NCI-H1048 (cell line): ENCODE data around the gene SQOR.

Source experiments
- DNase-seq: peaks from one replicate; lab custom pipeline; 2025; lab: John Stamatoyannopoulos, UW

Gene SQOR

DNA sequence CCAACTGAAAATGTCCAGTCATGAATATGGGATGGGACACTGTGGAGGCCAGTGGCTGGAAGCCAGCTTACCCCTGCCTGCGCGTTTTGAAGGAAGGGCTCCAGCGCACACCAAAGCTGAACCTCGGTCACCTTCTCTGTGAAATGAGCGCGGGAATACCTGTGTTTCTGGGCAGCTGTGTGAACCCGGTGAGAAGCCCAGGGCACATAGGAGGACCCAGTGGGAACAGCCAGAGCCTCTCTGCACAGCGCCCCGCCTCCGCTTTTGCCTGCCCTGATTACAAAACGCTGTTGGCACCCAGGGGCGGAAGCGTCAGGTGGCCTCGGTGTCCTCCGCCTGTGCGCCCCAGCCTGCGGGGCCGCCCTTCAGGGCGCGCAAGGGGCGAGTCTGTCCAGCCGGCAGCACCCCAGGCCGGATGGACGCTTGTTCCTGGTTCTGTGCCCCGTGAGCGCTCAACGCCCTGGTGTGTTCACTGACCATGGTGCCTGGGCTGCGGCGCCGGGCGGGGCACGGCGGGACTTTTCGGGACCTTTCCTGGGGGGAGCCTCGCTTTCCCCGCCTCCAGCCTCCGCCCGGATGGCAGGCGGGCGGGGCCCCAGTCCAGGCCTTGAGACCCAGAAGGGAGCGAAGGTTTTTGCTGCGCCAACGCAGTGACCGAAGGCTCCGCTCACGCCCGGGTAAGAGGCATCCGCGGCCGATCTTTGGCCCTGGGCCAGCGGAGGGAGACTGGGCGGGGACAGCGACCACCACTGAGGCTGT, at the start of gene SQOR:
Gene SQOR (plus strand): TSS at position 598 of the 759 bp plus-strand sequence. CDS start 23,895 bp downstream, outside the sequence.
- no peak for DNase-seq

DNA sequence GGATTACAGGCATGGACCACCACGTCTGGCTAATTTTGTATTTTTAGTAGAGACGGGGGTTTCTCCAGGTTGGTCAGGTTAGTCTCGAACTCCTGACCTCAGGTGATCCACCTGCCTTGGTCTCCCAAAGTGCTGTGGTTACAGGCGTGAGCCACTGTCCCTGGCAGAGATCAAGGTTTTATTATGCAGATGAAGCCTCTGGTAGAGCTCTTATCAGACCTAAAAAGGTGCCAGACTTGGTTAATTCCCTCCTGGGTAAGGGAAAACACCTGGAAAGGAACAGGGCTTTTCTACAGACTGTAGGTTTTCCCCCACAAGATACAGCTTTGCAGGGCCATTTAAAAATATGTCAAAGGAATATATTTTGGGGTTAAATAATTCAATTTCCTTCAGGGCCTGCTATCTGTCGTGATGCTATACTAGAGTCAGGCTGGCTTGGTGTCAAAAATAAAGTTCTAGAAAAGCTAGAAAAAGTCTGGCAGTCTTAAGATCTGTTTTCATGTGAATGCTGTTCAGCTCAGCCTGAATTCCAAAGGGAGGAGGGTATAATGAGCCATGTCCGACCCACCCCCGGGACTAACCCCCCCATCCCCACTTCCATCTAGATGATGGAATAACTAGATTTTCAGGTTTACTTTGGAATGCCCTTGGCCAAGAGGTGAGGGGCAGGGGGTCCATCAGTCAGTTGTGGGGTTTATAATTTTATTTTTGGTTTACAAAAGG, 49.6 kb upstream of the SQOR start:
- DNase-seq: no peak

DNA sequence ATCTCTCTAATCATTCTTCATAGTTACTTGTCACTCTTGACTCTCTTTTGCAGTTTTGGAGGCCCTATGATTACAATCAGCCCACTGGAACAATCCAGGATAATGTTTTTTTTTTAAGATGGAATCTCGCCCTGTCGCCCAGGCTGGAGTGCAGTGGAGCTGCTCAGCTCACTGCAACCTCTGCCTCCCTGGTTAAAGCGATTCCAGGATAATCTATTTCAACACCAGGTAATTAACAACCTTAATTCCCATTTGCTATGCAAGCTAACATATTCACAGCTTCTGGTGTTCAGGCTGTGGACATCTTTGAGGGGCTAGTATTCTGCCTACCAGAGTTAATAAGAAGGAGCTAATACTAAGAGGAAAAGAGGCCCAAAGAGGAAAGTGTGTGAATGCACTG, 48.7 kb upstream of the SQOR start:
- DNase-seq: no peak

DNA sequence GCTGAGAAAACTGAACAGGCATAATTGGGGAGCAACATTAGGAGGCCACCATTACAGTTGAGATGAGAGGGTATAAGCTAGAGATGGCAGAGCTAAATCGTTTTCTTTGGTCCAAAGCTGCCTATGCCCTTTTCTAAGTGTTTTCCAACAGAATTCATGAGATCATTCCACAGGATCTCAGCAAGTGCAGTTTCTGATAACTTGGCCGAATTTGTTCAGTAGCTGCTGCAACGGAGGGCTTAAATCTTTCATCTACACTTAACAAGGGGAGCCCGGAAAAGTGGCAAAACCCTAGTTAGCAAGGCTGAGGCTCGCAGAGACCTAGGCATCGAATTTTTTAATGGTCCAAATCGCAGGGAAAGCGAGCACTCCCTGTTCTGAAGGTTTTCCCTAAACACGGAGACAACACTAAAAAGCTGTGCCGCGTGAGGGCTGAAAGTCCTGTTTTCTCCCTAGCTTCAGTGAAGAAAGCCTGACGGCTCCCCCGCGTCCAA, 48.2 kb upstream of the SQOR start:
- DNase-seq: no peak

DNA sequence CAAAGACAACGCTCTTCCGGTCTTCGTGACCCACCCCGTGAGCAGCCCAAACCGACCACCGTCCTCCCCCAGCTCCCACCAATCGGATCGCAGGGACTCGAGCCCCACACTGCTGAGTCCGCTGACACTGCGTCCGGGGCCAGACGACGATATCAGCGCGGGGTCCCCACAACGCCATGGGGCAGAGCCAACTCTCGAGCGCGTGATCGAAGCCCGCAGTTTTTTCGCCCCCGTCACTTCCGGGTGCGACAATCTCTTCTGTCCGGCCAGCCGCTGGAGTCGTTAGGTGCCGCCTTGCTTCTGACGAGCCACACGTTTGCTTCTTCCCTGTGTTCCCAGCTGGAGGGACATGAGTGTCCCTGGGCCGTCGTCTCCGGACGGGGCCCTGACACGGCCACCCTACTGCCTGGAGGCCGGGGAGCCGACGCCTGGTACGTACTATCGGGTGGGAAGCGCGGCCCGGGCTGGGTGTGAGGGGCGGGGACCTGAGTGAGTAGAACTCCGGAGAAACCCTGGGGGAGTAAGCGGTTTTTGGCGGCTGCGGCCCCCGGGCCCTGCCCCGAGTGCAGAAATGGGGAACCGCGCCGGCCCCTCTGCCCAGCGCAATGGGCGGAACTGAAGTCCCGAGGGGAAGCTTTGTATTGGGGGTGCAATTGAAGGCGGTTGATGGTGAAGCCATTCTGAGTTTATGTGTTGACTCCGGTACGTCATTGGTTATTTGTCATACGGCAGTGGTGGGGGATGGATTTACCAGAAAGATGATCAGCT, 47.5 kb upstream of the SQOR start, which contains the start of gene BLOC1S6:
Gene BLOC1S6 (plus strand): TSS at position 285 of the 768 bp plus-strand sequence. CDS start 65 bp downstream, at position 350.
- DNase-seq: peak; percentile 77

DNA sequence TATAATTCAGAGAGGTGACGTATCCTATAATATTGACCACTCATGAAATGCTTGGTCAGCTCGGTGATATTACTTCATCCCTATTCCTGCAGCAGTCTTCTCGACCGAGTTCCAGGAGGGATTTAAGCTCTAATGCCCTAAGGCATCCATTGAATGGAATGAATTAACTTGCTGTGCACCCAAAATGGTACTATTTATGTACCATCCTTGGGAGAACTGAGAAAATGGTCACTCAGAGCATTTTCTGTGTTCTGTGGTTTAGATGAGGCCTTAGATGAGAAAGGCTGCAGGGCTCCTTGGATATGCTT, 47.0 kb upstream of the SQOR start:
- no peak for DNase-seq

DNA sequence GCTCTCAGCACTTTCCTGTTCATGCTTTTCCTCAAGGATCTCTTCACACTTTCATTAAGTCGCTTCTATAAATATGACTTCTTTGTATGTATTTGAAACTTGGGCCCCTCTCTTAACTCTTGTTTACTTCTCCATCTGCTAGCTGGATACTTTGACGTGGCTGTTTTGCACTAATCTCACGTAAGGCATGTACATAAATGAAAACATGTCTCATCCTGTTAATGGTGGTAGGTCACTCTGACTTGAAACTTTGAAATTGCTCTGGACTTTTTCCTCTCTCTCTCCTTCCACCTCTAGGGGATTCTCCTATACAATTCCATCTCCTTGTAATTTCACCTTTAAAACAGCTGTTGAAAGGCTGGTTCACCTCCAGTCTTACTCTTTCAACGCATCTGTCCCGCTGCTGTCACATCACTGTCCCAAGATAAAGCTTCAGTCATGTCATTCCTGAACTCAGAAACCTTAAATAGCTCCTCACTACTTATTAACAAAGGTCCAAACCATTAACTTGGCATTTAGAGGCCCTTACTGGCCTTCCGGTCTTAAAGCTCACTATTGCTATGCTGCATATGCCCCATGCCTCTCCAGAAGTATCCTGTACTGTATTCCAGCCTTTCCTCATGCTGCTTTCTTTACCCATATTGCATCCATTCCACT, 46.5 kb upstream of the SQOR start:
- no peak for DNase-seq

DNA sequence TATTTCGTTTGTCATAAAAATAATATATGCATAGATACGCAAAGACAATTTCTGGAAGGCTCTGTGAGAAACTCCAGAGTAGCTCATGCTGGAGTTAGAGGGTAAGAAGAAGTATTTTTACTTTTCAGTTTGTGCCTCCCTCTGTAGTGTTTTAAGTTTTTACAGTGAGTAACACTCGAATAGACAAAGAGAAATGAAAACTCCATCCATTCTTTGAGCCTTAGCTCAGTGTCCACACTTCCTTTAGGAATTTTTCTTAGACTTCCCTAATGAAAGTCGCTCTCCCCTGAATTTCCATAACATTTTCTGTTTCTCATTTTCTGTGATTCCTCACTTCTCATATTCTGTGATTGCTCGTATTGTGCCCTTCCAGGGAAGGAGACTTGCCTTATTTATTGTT, 45.6 kb upstream of the SQOR start:
- no peak for DNase-seq

DNA sequence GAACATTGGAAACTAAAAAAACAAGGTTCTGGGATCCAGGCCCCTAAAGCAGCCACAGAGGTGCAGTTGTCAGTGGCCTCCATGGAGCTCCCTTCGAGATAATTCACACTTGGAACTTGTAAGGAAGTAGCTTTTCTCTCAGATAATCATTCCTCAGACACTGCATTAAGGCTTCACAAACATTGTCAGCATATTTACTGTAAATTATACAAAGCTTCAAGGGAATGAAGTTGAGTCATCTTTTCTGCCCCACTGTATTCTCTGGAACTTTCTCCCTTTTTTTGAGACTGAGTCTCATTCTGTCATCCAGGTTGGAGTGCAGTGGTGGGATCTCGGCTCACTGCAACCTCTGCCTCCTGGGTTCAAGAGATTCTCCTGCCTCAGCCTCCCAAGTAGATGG, 40.5 kb upstream of the SQOR start:
- DNase-seq: no peak

DNA sequence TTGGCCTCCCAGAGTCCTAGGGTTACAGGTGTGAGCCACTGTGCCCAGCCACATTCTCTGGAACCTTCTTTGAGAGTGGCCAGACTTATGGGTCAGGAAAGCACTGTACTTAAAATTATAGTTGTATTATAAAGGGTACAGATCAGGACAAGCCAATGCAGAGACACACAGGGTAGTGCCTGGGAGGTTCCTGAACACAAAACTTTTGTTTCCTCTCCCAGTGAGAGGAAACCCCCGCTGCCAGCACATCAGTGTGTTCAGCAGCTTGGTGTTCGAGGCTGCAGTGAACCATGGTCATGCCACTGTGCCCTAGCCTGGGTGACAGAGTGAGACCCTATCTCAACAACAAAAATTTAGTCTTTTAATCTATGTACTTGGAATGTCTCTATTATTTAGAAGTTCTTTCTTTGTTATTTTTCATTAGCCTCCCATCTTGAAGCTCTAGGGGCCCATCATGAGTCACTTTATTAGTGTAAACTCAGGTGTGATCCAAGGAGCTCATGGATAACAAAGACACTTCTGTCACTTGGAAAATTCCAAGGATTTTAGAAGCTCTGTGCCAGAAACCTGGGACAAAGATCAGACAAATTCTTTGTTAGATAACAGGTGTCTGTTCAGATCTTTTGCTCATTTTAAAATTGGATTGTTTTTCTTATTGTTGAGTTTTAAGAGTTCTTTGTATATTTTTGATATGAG, 39.8 kb upstream of the SQOR start:
- no peak for DNase-seq

DNA sequence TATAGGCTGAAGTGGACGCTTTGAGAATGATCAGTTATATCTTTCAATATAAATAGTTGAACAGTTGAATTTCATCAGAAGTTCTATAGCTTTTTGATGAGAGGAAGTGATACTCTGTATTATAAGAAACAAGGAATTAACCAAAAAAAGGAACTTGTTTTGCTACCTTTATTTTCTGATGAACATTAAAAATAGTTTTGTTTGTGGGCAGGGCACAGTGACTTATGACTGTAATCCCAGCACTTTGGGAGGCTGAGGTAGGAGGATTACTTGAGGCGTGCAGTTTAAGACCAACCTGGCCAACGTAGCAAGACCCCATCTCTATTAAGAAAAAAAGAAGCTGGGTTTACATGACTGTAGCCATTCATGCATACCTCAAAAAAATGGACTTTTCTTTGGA, 30.9 kb upstream of the SQOR start:
- DNase-seq: no peak

DNA sequence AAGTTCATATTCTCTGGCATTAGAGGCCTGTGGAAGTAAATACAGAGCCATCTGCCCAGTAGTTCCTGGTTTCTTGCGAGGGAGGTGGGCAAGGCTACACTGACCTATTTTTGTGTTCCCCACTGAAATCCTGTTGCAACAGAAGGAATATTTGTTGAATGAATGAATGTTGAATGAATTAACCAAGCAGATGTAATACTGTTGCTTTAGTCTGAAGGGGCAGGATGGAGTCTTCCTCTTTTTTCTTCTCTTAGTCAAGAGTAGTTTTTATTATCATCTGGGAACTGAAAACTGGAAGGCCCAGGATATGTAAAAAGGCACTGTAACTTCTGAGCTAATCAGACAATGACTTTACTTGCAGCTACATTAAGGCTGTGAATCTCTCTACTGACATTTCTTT, 30.5 kb upstream of the SQOR start:
- DNase-seq: no peak

DNA sequence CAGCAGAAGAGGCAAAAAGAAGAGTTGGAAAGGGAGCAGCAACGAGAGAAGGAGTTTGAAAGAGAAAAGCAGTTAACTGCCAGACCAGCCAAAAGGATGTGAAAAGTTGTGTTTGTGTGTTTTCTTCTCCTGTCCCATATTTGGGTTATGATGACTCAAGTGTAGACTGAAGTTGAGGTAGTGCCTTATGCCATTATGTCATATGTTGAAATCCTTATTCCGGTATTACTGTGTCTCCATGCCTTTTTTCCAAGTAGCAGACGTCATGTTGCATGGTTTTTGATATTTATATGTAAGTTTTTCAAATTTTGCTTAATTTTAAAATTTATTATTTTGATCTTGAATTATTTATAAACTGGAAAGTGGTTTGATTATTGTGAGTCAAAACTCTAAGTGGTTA, 28.4 kb upstream of the SQOR start:
- no peak for DNase-seq

DNA sequence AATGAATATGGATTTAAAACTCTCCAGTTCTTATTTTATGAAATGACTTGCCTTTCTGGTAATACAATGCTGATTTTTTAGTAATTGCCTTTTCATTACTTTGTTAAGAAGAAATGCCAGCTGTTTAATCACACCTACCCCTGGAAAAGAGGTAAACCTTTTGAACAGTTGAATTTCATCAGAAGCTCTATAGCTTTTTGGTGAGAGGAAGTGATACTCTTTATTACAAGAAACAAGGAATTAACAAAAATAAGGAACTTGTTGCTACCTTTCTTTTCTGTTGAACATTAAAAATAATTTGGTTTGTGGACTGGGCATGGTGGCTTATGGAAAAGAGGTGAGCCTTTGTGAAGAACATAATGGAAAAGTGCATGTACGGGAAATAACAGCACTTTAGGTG, 28.0 kb upstream of the SQOR start:
- DNase-seq: no peak

DNA sequence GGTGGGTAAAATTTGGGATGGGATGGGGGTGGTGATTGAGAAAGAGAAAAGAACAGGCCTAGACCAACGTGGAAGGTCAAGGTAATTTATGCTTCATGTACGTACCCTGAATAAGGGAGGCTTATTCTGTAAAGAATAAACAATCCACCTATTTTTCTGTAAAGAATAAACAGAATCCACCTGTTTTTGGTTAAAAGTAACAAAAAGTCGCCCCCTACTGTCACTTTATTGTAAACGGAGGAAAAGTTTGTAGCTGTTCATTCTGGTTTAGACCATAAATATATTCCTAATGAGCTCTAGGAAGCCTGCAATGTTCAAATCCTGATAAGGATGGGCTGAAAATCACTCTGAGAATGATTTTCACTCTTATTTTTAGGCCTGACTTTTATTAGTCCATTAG, 23.5 kb upstream of the SQOR start:
- DNase-seq: no peak

DNA sequence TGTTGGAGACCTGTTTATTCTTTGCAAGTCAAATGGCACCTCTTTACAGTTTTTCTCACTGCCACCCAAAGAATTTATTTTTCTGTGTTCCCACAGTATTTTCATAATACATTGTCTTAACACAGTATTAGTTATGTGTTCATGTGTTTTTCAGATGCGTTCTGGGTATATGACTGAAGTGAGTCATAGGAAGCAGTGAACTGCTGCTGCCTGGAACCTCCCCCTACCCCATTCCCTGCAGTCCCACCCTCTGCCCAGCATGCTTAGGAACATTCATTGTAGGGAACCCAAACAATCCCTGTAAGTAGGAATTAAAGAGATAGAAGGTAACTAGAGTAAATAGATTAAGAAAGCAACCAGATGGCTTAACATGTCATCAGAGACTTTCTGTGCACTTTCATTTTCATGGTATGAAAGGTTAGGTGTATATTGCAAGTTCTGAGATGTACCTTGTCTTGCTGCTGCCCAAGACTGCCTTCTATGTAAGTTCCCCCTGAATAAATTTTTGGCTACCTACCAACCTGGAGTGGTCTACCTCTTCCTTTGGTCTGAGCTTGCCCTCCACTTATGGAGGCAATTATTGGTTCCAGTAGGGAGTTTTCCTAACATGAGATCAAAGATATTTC, 21.9 kb upstream of the SQOR start:
- DNase-seq: no peak

DNA sequence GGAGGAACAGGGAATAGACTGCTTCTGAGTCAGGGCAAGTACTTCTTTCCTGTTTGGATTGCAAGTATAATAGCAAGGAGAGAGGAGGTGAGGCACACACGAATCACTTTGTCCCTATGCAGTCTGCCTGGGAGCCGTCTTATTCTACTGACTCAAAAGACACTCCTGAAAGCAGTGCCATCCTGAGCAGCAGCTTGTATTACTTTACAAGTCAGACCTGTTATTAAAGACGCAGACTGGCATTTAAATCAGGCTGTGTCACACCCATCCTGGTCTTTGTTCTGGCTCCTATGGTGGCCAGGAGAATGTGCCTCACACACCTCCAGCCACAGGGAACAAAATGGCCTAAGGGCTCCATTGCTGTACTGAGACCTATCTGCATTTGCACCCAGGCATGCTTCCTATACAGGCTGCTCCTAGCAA, 17.9 kb upstream of the SQOR start:
- DNase-seq: no peak

DNA sequence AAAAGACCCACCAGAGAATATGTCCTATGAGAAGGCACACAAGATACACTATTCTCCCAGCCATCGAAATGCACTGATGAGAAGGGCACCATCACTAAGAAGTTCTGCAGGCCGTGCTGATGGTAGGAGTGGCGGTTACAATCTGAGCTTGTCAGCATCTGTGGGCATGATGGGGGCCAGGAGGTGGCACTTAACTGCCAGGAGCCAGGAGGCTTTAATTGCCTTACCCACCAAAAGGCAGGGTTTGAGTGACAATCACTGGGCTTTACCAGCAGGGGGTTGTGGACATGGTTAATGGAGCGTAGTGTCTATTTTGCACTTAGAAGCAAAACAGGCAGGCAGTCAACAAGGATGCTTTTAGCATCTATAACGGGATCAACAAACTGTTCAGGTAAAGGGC, 16.0 kb upstream of the SQOR start:
- DNase-seq: no peak

DNA sequence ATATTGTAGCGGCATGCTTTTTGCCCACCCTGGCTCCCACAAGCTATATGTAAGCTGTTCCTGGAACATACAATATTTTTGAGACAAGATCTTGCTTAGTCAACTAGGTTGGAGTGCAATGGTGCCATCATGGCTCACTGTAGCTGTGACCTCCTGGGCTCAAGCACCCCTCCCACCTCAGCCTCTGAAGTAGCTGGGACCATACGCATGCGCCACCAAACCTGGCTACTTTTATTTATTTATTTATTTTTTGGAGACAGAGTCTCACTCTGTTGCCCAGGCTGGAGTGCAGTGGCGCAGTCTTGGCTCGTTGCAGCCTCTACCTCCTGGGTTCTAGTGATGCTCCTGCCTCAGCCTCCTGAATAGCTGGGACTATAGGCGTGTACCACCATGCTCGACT, 6.7 kb upstream of the SQOR start:
- DNase-seq: no peak

DNA sequence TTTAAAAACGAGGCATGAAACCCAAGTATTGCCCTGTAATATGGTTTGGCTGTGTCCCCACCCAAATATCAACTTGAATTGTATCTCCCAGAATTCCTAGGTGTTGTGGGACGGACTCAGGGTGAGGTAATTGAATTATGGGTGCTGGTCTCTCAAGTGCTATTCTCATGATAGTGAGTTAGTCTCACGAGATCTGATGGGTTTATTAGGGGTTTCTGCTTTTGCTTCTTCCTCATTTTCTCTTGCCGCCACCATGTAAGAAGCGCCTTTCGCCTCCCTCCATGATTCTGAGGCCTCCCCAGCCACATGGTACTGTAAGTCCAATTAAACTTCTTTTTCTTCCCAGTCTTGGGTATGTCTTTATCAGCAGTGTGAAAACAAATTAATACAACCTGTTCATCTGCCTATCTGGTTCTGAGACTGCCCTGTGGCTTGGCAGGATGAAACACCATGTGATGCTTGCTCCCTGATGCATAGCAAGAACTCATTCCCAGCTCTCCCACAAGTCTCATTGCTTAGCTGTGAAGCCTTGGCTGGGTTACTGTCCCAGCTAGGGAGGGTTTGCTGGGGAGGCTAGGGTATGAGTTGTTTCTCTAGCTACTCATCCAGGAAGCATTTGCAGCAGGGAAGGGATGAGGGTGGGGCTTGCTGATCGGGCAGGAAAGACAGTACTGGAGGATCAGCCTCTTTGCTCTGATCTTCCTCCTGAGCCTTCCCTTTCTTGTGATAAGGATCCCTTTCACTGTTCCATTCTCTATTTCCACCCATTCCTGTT, 3.7 kb upstream of the SQOR start:
- DNase-seq: no peak
